Esophagus muscularis mucosa (tissue), 4 donors: Measurements from ENCODE around the gene HIBCH. TPM values are rescaled to one million over a fixed set of nuclear protein-coding genes. Genes with fewer than 3 reads are reported as not detected.
"Not testable (repeated sequence)": the region's sequence is repeated elsewhere in the genome, so short reads cannot be mapped to it uniquely, and the experiment has no call there.

ENCODE experiments used
- DNase-seq: peaks from one replicate; pipeline ENCODE4 v3.0.0-alpha.2; 2017; ENCODE audit errors: extremely low spot score
- H3K27ac ChIP-seq, 4 donors: fragments of 200-600 bp; sonication (generic); replicated peaks in 1 of 4; 1 replicate in 3 of 4; 2 replicates in 1 of 4; pipeline ENCODE4 v1.5.1; 2016 to 2019; ENCODE audit warnings: mild to moderate bottlenecking in 1 of 4
- H3K27me3 ChIP-seq, 4 donors: fragments of 200-600 bp; sonication (generic); one replicate each; pipeline versions ENCODE4 v1.5.1 to v1.6.0; 2016 to 2019
- H3K36me3 ChIP-seq, 4 donors: fragments of 200-600 bp; sonication (generic); one replicate each; pipeline ENCODE4 v1.5.1; 2016 to 2019
- H3K4me1 ChIP-seq, 4 donors: fragments of 200-600 bp; sonication (generic); one replicate each; pipeline ENCODE4 v1.5.1; 2016 to 2019
- H3K4me3 ChIP-seq, 4 donors: fragments of 200-600 bp; sonication (generic); 1 replicate in 2 of 4; 2 replicates in 2 of 4; pipeline ENCODE4 v1.5.1; 2016 to 2019; ENCODE audit warnings: mild to moderate bottlenecking in 4 of 4, moderate library complexity in 1 of 4
- H3K9me3 ChIP-seq, 4 donors: fragments of 200-600 bp; sonication (generic); 1 replicate in 3 of 4; 2 replicates in 1 of 4; pipeline ENCODE4 v1.5.1; 2016 to 2019
- CTCF ChIP-seq, 3 experiments: fragments of 200-600 bp in 2 of 3; fragments of 450-650 bp in 1 of 3; sonication (generic) in 2 of 3; IDR thresholded peaks; one replicate each; pipeline ENCODE4 v1.5.1; 2017 to 2019; ENCODE audit warnings: antibody characterized with exemption in 3 of 3, mild to moderate bottlenecking in 2 of 3, moderate library complexity in 1 of 3
- EP300 ChIP-seq: sonication (generic); formaldehyde crosslinking; IDR thresholded peaks from one replicate; pipeline ENCODE4 v1.6.1; 2017; ENCODE audit warnings: antibody characterized with exemption
- POLR2A ChIP-seq: fragments of 450-650 bp; IDR thresholded peaks from one replicate; pipeline ENCODE4 v1.6.1; 2017; ENCODE audit warnings: antibody characterized with exemption, moderate library complexity, mild to moderate bottlenecking, low read depth
- POLR2AphosphoS5 ChIP-seq, 2 donors: sonication (generic); formaldehyde crosslinking; IDR thresholded peaks; one replicate each; pipeline ENCODE4 v1.6.1; 2017; ENCODE audit warnings: antibody characterized with exemption in 2 of 2
- WGBS: methylation state at CpG from one replicate; pipeline ENCODE4 v1.1.5; 2018; 5-methylcytosine and 5-hydroxymethylcytosine counted together
- intact Hi-C: fragments of 100-400 bp; cut with DNase I; formaldehyde crosslinking; loops from one replicate; pipeline ENCODE4 v1.15.1; 2023
- total RNA-seq, 4 donors: library from RNA; depleted of rRNA; stranded (reverse); fragments of >200 nt; gene quantifications; one replicate each; pipeline versions ENCODE4 v1.1.0 to v1.2.1, GENCODE V29; 2016

HIBCH gene
- total RNA-seq, 4 donors from 2014 or later = 12.3 to 20.2 (median 15.5) TPM

DNA sequence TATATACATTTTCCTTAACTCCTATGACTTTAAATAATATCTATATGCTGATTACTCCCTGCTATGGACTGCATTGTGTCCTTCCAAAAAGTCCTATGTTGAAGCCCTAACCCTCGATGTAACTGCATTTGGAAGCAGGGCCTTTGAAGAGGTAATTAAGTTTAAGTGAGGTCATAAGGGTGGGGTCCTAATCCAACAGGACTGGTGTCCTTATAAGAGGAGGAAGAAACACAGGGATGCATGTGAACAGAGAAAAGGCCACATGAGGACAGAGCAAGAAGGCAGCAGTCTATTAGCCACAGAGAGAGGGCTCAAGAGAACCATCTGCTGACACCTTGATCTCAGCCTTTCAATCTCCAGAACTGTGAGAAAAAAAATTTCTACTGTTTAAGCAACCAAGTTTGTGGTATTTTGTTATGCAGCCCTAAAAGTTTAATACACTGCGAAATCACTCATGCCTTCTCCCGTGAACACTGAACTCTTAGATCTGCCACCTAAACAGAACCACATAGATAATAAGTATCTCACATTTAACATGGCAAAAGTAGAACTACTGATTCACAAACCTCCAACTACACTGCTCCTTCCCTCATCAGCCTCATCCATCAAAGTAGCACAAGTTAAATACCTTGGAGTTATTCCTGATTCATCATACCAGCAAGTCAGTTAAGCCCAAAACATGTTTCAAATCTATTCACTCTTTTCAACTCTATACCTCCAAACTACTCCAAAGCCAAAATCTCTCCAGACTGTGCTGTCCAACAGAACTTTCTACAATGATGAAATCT, 65.4 kb downstream of the HIBCH start:
- no peaks in the 10 kb centered on the region for H3K4me1 ChIP-seq
- intact Hi-C loops = no loop called here
- H3K27ac ChIP-seq = no peak overlapping the region
- H3K27me3 ChIP-seq = no peaks in the 10 kb centered on the region
- 91% methylated on average over 3 of the region's 3 CpGs for WGBS
- no peak for DNase-seq
- H3K36me3 ChIP-seq = peaks cover 0 to 58% (median 28%) of the 10 kb centered on the region in 4 donors
- no peak overlapping the region for H3K4me3 ChIP-seq
- H3K9me3 ChIP-seq = no peaks in the 10 kb centered on the region
- no peak for TF ChIP-seq CTCF (IDR thresholded peaks at IDR 0.05)
- no peak for TF ChIP-seq POLR2A
- no peak for TF ChIP-seq EP300
- TF ChIP-seq POLR2AphosphoS5 (IDR thresholded peaks at IDR 0.05) = no peak

DNA sequence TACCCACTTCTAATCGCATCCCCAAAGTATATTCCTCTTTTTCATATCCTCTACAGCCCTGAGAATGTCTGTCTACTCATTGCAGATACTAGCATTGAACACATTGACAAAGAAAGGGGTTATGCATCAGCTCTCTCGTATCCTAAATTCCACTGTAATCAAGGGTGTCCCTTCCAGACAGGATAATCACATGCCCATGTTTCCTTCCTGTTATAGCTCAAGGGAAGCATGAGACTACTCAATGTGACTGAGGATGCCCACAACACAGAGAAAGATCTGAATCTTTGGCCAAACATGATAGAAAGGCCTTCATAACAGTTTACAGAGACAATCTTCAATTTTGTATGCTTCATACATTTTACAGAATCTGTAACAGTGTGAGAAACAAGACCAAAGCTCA, 69.2 kb downstream of the HIBCH start:
- WGBS = 89% methylated on average over 2 of the region's 2 CpGs
- intact Hi-C loops = no loop called here
- no peaks in the 10 kb centered on the region for H3K27me3 ChIP-seq
- no peak for DNase-seq
- H3K9me3 ChIP-seq = no peaks in the 10 kb centered on the region
- TF ChIP-seq CTCF (IDR thresholded peaks at IDR 0.05) (no peak), POLR2AphosphoS5 (IDR thresholded peaks at IDR 0.05) (no peak), EP300 (no peak), POLR2A (no peak)
- no peak overlapping the region for H3K4me3 ChIP-seq
- H3K27ac ChIP-seq = no peak overlapping the region
- peaks cover 3 to 50% (median 23%) of the 10 kb centered on the region in 4 donors for H3K36me3 ChIP-seq
- H3K4me1 ChIP-seq = no peaks in the 10 kb centered on the region

DNA sequence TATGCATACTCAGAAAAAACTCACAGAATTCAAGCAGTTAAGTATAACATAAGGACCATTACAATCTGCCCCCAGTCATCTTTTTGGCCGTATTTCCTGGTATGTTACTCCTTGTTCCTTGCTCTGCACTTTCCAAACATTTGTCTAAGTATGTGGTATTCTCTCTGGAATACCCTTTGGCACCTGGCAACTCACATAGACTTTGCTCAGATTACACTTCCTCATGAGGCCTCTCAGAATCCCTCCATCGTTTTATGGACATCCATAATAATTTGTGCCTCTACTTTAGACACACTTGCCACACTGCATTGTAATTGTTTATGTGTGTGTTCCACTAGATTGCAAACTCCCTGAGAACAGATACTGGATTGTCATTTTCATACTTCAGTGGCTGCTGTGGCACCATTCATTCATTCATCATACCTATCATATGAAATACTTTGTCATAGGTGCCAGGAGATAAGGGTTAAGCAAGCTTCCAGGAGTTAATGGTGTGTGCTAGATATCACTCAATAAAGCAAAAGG, 84.0 kb downstream of the HIBCH start:
- Histone ChIP-seq H3K36me3 (peaks cover 0 to 34% (median 0%) of the 10 kb centered on the region in 4 donors), H3K4me1 (no peaks in the 10 kb centered on the region), H3K4me3 (no peak overlapping the region), H3K27ac (no peak overlapping the region), H3K9me3 (no peaks in the 10 kb centered on the region), H3K27me3 (no peaks in the 10 kb centered on the region)
- DNase-seq = no peak
- 83% methylated on average over 2 of the region's 2 CpGs for WGBS
- TF ChIP-seq EP300 (no peak), CTCF (IDR thresholded peaks at IDR 0.05) (no peak), POLR2A (no peak), POLR2AphosphoS5 (IDR thresholded peaks at IDR 0.05) (no peak)
- intact Hi-C loops = no loop called here

DNA sequence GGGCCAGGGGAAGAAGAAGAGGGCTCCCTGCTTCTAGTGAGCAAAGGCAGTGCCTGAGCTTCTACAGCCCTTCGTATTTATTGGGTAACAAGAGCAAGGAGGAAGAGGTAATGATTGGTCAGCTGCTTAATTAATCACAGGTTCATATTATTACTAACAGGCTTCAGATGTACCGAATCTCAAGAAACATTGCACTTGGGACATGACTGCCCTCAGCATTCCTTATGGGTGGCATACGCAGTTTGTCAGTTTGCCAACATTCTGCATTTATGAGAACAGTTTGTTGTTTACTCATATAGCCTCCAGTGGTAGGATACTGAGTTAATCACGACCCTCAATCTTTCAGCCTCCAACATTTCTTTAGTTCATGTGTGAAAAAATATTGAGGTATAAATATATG, 84.5 kb downstream of the HIBCH start:
- TF ChIP-seq POLR2AphosphoS5 (IDR thresholded peaks at IDR 0.05) (no peak), EP300 (no peak), POLR2A (no peak), CTCF (IDR thresholded peaks at IDR 0.05) (no peak)
- intact Hi-C loops = no loop called here
- no peaks in the 10 kb centered on the region for H3K27me3 ChIP-seq
- H3K9me3 ChIP-seq = no peaks in the 10 kb centered on the region
- no peak overlapping the region for H3K27ac ChIP-seq
- 93% methylated on average over 4 of the region's 4 CpGs for WGBS
- peaks cover 0 to 34% (median 0%) of the 10 kb centered on the region in 4 donors for H3K36me3 ChIP-seq
- H3K4me3 ChIP-seq = no peak overlapping the region
- DNase-seq = no peak
- H3K4me1 ChIP-seq = no peaks in the 10 kb centered on the region

DNA sequence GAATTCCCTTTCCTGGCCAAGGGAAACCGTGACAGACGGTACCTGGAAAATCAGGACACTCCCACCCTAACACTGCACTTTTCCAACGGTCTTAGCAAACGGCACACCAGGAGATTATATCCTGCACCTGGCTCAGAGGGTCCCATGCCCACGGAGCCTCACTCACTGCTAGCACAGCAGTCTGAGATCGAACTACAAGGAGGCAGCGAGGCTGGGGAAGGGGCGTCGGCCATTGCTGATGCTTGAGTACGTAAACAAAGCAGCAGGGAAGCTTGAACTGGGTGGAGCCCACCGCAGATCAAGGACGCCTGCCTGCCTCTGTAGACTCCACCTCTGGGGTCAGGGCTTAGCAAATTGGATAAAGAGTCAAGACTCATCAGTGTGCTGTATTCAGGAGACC, 95.6 kb downstream of the HIBCH start:
- DNase-seq = not testable (repeated sequence)

GRCh38 chr2:190222745-190223144, 96.9 kb downstream of the HIBCH start:
- 91% methylated on average over 2 of the region's 2 CpGs for WGBS

More for the DNA sequence above, 95.6 kb downstream of the HIBCH start:
- H3K27me3 ChIP-seq, H3K9me3 ChIP-seq, H3K27ac ChIP-seq, intact Hi-C loops, H3K4me3 ChIP-seq, H3K4me1 ChIP-seq: not testable (repeated sequence)
- H3K36me3 ChIP-seq = peaks cover 0 to 38% (median 20%) of the 10 kb centered on the region in 4 donors
- WGBS = 96% methylated on average over 12 of the region's 12 CpGs

More at GRCh38 chr2:190222745-190223144, 96.9 kb downstream of the HIBCH start:
- peaks cover 0 to 44% (median 20%) of the 10 kb centered on the region in 4 donors for H3K36me3 ChIP-seq
- H3K27ac ChIP-seq, H3K4me1 ChIP-seq, intact Hi-C loops, H3K27me3 ChIP-seq, DNase-seq, H3K9me3 ChIP-seq, H3K4me3 ChIP-seq: not testable (repeated sequence)
